MM.1S (cell line): Measurements from ENCODE around the gene TMEM244.

ENCODE experiments used
- DNase-seq: peaks from one replicate; pipeline ENCODE4 v3.0.0-alpha.2; 2015
- H2AFZ ChIP-seq: fragments of 300-600 bp; sonication (generic); 2 replicates; pipeline ENCODE4 v1.6.0; 2016; ENCODE audit warnings: antibody characterized with exemption, low read length
- H3F3A ChIP-seq: fragments of 300-600 bp; sonication (generic); 2 replicates; pipeline ENCODE4 v1.6.1; 2016; ENCODE audit warnings: mild to moderate bottlenecking, antibody characterized with exemption, low read length, moderate library complexity, mixed read lengths; ENCODE audit not compliant: insufficient read depth
- H3K27ac ChIP-seq: fragments of 300-600 bp; sonication (generic); 2 replicates; pipeline ENCODE4 v1.5.1; 2016; ENCODE audit warnings: mild to moderate bottlenecking, low read length
- H3K27me3 ChIP-seq: fragments of 300-600 bp; sonication (generic); replicated peaks from 2 replicates; pipeline ENCODE4 v1.6.0; 2016; ENCODE audit warnings: low read length; ENCODE audit not compliant: insufficient read depth
- H3K36me3 ChIP-seq: fragments of 300-600 bp; sonication (generic); replicated peaks from 2 replicates; pipeline ENCODE4 v1.6.1; 2016; ENCODE audit warnings: mild to moderate bottlenecking, low read length, mixed read lengths; ENCODE audit not compliant: insufficient read depth
- H3K4me1 ChIP-seq: fragments of 300-600 bp; sonication (generic); 2 replicates; pipeline ENCODE4 v1.6.1; 2016; ENCODE audit warnings: low read length, mixed read lengths
- H3K4me2 ChIP-seq: fragments of 300-600 bp; sonication (generic); 2 replicates; pipeline ENCODE4 v1.6.0; 2016; ENCODE audit warnings: low read depth, low read length
- H3K4me3 ChIP-seq: fragments of 300-600 bp; sonication (generic); 2 replicates; pipeline ENCODE4 v1.5.1; 2016; ENCODE audit warnings: low read length, mixed read lengths
- H3K79me2 ChIP-seq: fragments of 300-600 bp; sonication (generic); 2 replicates; pipeline ENCODE4 v1.6.1; 2016; ENCODE audit warnings: mixed run types, low read length, mixed read lengths
- H3K9ac ChIP-seq: fragments of 300-600 bp; sonication (generic); 2 replicates; pipeline ENCODE4 v1.6.1; 2016; ENCODE audit warnings: low read length, mixed read lengths
- H3K9me2 ChIP-seq: fragments of 300-600 bp; sonication (generic); replicated peaks from 2 replicates; pipeline ENCODE4 v1.6.1; 2016; ENCODE audit warnings: mild to moderate bottlenecking, low read length, mixed read lengths; ENCODE audit not compliant: insufficient read depth
- H3K9me3 ChIP-seq: fragments of 300-600 bp; sonication (generic); replicated peaks from 2 replicates; pipeline ENCODE4 v1.6.1; 2016; ENCODE audit warnings: mild to moderate bottlenecking, low read length, mixed read lengths; ENCODE audit not compliant: insufficient read depth
- H4K20me1 ChIP-seq: fragments of 300-600 bp; sonication (generic); 2 replicates; pipeline ENCODE4 v1.6.1; 2016; ENCODE audit warnings: mild to moderate bottlenecking, low read length, moderate library complexity, mixed read lengths; ENCODE audit not compliant: insufficient read depth
- CTCF ChIP-seq: fragments of 300-600 bp; sonication (generic); IDR thresholded peaks from 2 replicates; pipeline ENCODE4 v1.5.1; 2016; ENCODE audit warnings: antibody characterized with exemption, low read length, mixed read lengths
- EZH2 ChIP-seq: fragments of 300-600 bp; sonication (generic); optimal IDR thresholded peaks from 2 replicates; pipeline ENCODE3; 2017; ENCODE audit warnings: low read depth, mild to moderate bottlenecking, antibody characterized with exemption, low read length, mixed read lengths
- EZH2phosphoT487 ChIP-seq: fragments of 300-600 bp; sonication (generic); IDR thresholded peaks from 2 replicates; pipeline ENCODE4 v1.6.1; 2018; ENCODE audit warnings: antibody characterized with exemption, low read length

TMEM244 gene

GRCh38 chr6:129906515-129907077 is 45.5 kb upstream of the TMEM244 start:
- H3K4me1 ChIP-seq, result no peaks in the 10 kb centered on the region
- H2AFZ ChIP-seq, result no peak overlapping the region
- no peak overlapping the region for H3K27ac ChIP-seq
- no peaks in the 10 kb centered on the region for H3K36me3 ChIP-seq
- H3K9ac ChIP-seq, result no peak overlapping the region
- H3K4me2 ChIP-seq, result no peak overlapping the region
- no peaks in the 10 kb centered on the region for H3K9me2 ChIP-seq
- no peaks in the 10 kb centered on the region for H3F3A ChIP-seq
- H3K27me3 ChIP-seq, result peaks cover 6% of the 10 kb centered on the region; the same call in 1 of the 2 replicates
- H3K9me3 ChIP-seq, result no peaks in the 10 kb centered on the region
- no peaks in the 10 kb centered on the region for H3K79me2 ChIP-seq
- no peak for TF ChIP-seq EZH2phosphoT487
- no peak for TF ChIP-seq CTCF
- no peak for TF ChIP-seq EZH2
- no peak overlapping the region for H3K4me3 ChIP-seq
- no peak for DNase-seq
- H4K20me1 ChIP-seq, result no peaks in the 10 kb centered on the region

DNA sequence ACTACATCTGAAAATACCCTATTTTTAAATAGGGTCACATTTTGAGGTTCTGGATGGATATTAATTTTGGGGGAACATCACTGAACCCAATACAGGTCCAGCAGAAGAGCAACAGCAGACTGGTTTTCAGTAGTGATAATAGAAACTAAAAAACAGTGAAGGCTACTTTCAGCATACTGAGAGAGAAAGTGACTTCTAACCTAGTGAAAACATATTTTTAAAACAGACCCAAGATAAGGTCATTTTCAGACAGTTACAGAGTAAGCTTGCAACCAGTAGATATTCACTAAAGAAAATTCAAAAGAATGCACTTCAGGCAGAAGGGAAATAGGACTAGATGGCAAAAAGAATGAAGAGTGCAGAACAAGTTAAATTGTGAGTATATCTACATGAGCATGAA is 42.0 kb upstream of the TMEM244 start:
- Histone ChIP-seq H2AFZ (no peak overlapping the region), H3K9me3 (no peaks in the 10 kb centered on the region), H3F3A (no peaks in the 10 kb centered on the region), H3K9ac (no peak overlapping the region), H3K9me2 (no peaks in the 10 kb centered on the region), H4K20me1 (no peaks in the 10 kb centered on the region), H3K36me3 (no peaks in the 10 kb centered on the region), H3K4me3 (no peak overlapping the region), H3K4me2 (no peak overlapping the region), H3K4me1 (no peaks in the 10 kb centered on the region), H3K79me2 (no peaks in the 10 kb centered on the region), H3K27me3 (peaks cover 7% of the 10 kb centered on the region; the same call in 1 of the 2 replicates), H3K27ac (no peak overlapping the region)
- TF ChIP-seq EZH2phosphoT487 (no peak), CTCF (no peak), EZH2 (no peak)
- no peak for DNase-seq

DNA sequence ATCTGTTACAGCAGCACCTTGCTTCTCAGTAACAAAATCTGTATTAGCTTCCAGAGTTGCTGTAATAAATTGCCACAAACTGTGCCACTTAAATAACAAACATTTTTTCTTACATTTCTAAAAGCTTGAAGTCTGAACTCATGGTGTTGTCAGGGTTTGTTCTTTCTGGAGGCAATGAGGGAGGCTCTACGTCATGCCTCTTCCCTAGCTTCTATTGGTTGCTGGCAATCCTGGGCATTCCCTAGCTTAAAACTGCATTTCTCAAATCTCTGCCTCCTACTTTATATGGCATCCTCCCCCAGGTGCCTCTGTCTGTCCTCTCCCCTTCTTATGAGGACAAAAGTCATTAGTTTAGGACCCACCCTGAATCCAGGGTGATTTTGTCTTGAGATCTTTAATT is 41.6 kb upstream of the TMEM244 start:
- no peak for TF ChIP-seq EZH2
- TF ChIP-seq CTCF, result no peak
- no peak for TF ChIP-seq EZH2phosphoT487
- Histone ChIP-seq H3K36me3 (no peaks in the 10 kb centered on the region), H3K4me3 (no peak overlapping the region), H2AFZ (no peak overlapping the region), H3K27ac (no peak overlapping the region), H3K27me3 (peaks cover 7% of the 10 kb centered on the region; the same call in 1 of the 2 replicates), H3K4me2 (no peak overlapping the region), H3K9me3 (no peaks in the 10 kb centered on the region), H3F3A (no peaks in the 10 kb centered on the region), H4K20me1 (no peaks in the 10 kb centered on the region), H3K4me1 (no peaks in the 10 kb centered on the region), H3K79me2 (no peaks in the 10 kb centered on the region), H3K9me2 (no peaks in the 10 kb centered on the region), H3K9ac (no peak overlapping the region)
- no peak for DNase-seq
